RCC 7860 (cell line): ENCODE data around the gene ENDOU.

Experiments used
- DNase-seq: peaks from one replicate; pipeline ENCODE4 v3.0.0-alpha.2; 2015; ENCODE audit warnings: low spot score
- FAIRE-seq: peaks from 2 replicates; lab custom pipeline; 2012; peaks lifted over from hg19 to GRCh38; lab: Jason Lieb, UNC

Gene ENDOU

GRCh38 chr12:47722941-47723631 lies 2.2 kb downstream of the ENDOU start:
- DNase-seq (no peak), FAIRE-seq (no peak)

GRCh38 chr12:47722136-47722834 lies 3.0 kb downstream of the ENDOU start:
- FAIRE-seq (no peak), DNase-seq (no peak)

- no peak for FAIRE-seq
- no peak for DNase-seq
These were observed 3.8 kb downstream of the ENDOU start for GRCh38 chr12:47721431-47721973.

GRCh38 chr12:47718531-47718930 lies 6.8 kb downstream of the ENDOU start:
- FAIRE-seq = no peak
- no peak for DNase-seq

- no peak for FAIRE-seq
- DNase-seq = no peak
These were observed 7.7 kb downstream of the ENDOU start for GRCh38 chr12:47717443-47718193.

- FAIRE-seq = no peak
These were observed 8.2 kb downstream of the ENDOU start for GRCh38 chr12:47717046-47717442.

GRCh38 chr12:47715877-47716548 lies 9.3 kb downstream of the ENDOU start:
- DNase-seq = no peak
- no peak for FAIRE-seq

More at GRCh38 chr12:47717046-47717442, 8.2 kb downstream of the ENDOU start:
- no peak for DNase-seq

- DNase-seq = peak; percentile 61
- FAIRE-seq = no peak
These were observed 9.9 kb downstream of the ENDOU start for GRCh38 chr12:47715393-47715876.

GRCh38 chr12:47714826-47715386 lies 10.4 kb downstream of the ENDOU start:
- no peak for FAIRE-seq
- DNase-seq = no peak

- DNase-seq (no peak), FAIRE-seq (no peak)
These were observed 13.1 kb downstream of the ENDOU start for GRCh38 chr12:47712171-47712570.

GRCh38 chr12:47711448-47711847 lies 13.8 kb downstream of the ENDOU start:
- FAIRE-seq (no peak), DNase-seq (no peak)

- no peak for DNase-seq
- FAIRE-seq = no peak
These were observed 15.0 kb downstream of the ENDOU start for GRCh38 chr12:47710278-47710677.

- no peak for DNase-seq
- no peak for FAIRE-seq
These were observed 15.6 kb downstream of the ENDOU start for GRCh38 chr12:47709671-47710070.

- DNase-seq (no peak), FAIRE-seq (no peak)
These were observed 16.1 kb downstream of the ENDOU start for GRCh38 chr12:47709237-47709636.

GRCh38 chr12:47707905-47708543 lies 17.3 kb downstream of the ENDOU start:
- no peak for DNase-seq
- FAIRE-seq = no peak

- no peak for FAIRE-seq
These were observed 17.9 kb downstream of the ENDOU start for GRCh38 chr12:47707355-47707754.

GRCh38 chr12:47705566-47706425 lies 19.5 kb downstream of the ENDOU start, which contains the start of gene RPAP3:
RPAP3 (minus strand) TSS chr12:47706030; CDS start chr12:47702840, 3,190 bp downstream.
- FAIRE-seq (peak; percentile 54), DNase-seq (peak; percentile 74)

More at GRCh38 chr12:47707355-47707754, 17.9 kb downstream of the ENDOU start:
- DNase-seq = no peak

GRCh38 chr12:47705229-47705565 lies 20.1 kb downstream of the ENDOU start:
- no peak for FAIRE-seq
- DNase-seq = no peak

GRCh38 chr12:47704719-47705118 lies 20.6 kb downstream of the ENDOU start:
- FAIRE-seq = no peak
- no peak for DNase-seq
